ENCODE data around the gene ENO3.

DNA sequence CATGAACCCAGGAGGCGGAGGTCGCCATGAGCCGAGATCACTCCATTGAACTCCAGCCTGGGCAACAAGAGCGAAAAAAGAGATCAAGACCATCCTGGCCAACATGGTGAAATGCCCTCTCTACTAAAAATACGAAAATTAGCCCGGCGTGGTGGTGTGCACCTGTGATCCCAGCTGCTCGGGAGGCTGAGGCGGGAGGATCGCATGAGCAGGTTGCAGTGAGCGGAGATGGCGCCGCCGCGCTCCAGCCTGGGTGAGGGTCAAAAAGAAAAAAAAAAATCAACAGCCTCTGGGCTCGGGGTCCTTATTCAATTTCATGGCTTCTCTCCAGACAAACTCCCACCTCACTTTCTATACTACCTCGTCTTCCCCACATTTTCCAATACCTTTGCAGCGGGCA is 22.0 kb upstream of the ENO3 start:
- TF ChIP-seq, protein P1, sequence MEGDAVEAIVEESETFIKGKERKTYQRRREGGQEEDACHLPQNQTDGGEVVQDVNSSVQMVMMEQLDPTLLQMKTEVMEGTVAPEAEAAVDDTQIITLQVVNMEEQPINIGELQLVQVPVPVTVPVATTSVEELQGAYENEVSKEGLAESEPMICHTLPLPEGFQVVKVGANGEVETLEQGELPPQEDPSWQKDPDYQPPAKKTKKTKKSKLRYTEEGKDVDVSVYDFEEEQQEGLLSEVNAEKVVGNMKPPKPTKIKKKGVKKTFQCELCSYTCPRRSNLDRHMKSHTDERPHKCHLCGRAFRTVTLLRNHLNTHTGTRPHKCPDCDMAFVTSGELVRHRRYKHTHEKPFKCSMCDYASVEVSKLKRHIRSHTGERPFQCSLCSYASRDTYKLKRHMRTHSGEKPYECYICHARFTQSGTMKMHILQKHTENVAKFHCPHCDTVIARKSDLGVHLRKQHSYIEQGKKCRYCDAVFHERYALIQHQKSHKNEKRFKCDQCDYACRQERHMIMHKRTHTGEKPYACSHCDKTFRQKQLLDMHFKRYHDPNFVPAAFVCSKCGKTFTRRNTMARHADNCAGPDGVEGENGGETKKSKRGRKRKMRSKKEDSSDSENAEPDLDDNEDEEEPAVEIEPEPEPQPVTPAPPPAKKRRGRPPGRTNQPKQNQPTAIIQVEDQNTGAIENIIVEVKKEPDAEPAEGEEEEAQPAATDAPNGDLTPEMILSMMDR (IDR thresholded peaks at IDR 0.05) = no peak
- TF ChIP-seq POLR2A (IDR thresholded peaks at IDR 0.05) = no peak

All from thyroid gland (tissue), 4 donors.